B cell (primary cell): ENCODE measurements around the gene ACCS. TPM values are rescaled to one million over a fixed set of nuclear protein-coding genes. Genes with fewer than 3 reads are reported as not detected.

ENCODE experiments used
- ATAC-seq: fragments of 200-7000 bp; cut with Tn5 transposase; one replicate; pipeline ENCODE4 v1.10.0; 2021; ENCODE audit warnings: low read depth, mild to moderate bottlenecking, moderate number of reproducible peaks, moderate library complexity
- CTCF ChIA-PET: fragments of 350-600 bp; sonication (Branson Sonifier 250); formaldehyde crosslinking; loops from one replicate; lab custom pipeline; 2021; ENCODE audit warnings: antibody characterized with exemption, inconsistent platforms; lab: Charles Lee
- POLR2A ChIA-PET: fragments of 350-600 bp; sonication (Branson Sonifier 250); formaldehyde crosslinking; loops from one replicate; lab custom pipeline; 2021; ENCODE audit warnings: antibody characterized with exemption; lab: Charles Lee
- DNase-seq: peaks from one replicate; pipeline ENCODE4 v3.0.0; 2013
- H2AFZ ChIP-seq: 2 replicates; pipeline ENCODE4 v1.6.1; 2012; ENCODE audit warnings: mild to moderate bottlenecking, low read depth, low read length; ENCODE audit not compliant: insufficient read depth, poor library complexity, severe bottlenecking
- H3K27ac ChIP-seq, 2 donors: 1 replicate in 1 of 2; 2 replicates in 1 of 2; pipeline ENCODE4 v1.5.1; 2012 to 2013; ENCODE audit warnings: low read length in 2 of 2, mild to moderate bottlenecking in 2 of 2, moderate library complexity in 1 of 2
- H3K27me3 ChIP-seq, 4 experiments: fragments of 200-600 bp in 1 of 4; sonication (generic) in 1 of 4; replicated peaks in 1 of 4; 1 replicate in 2 of 4; 2 replicates in 2 of 4; pipeline versions ENCODE4 v1.6.1 to v1.7.0; 2013 to 2016; ENCODE audit warnings: low read length in 3 of 4, mild to moderate bottlenecking in 2 of 4, mixed read lengths in 1 of 4, moderate library complexity in 1 of 4; ENCODE audit not compliant: insufficient read depth in 4 of 4, control insufficient read depth in 3 of 4; ENCODE audit errors: control extremely low read depth in 1 of 4
- H3K36me3 ChIP-seq, 2 experiments: replicated peaks in 1 of 2; 1 replicate in 1 of 2; 2 replicates in 1 of 2; pipeline versions ENCODE4 v1.6.1 to v1.7.1; 2013; ENCODE audit warnings: low read length in 1 of 2; ENCODE audit not compliant: insufficient read depth in 2 of 2, control insufficient read depth in 1 of 2; ENCODE audit errors: control extremely low read depth in 1 of 2, extremely low read depth in 1 of 2
- H3K4me1 ChIP-seq, 2 donors: fragments of 200-600 bp in 1 of 2; sonication (generic) in 1 of 2; 1 replicate in 1 of 2; 2 replicates in 1 of 2; pipeline versions ENCODE4 v1.5.1 to v1.6.1; 2013 to 2017; ENCODE audit warnings: low read length in 2 of 2; ENCODE audit not compliant: control insufficient read depth in 2 of 2, insufficient read depth in 2 of 2
- H3K4me2 ChIP-seq: replicated peaks from 2 replicates; pipeline ENCODE3; 2012; ENCODE audit warnings: mild to moderate bottlenecking, low read depth, low read length; ENCODE audit not compliant: poor library complexity, severe bottlenecking
- H3K4me3 ChIP-seq, 5 experiments: fragments of 200-600 bp in 1 of 5; sonication (generic) in 1 of 5; 1 replicate in 3 of 5; 2 replicates in 2 of 5; pipeline versions ENCODE4 v1.5.1 to v1.7.0; 2011 to 2016; ENCODE audit warnings: low read length in 4 of 5, mild to moderate bottlenecking in 4 of 5, low read depth in 2 of 5, control low read depth in 1 of 5, moderate library complexity in 1 of 5; ENCODE audit not compliant: insufficient read depth in 1 of 5; ENCODE audit errors: control extremely low read depth in 1 of 5, extremely low read depth in 1 of 5
- H3K79me2 ChIP-seq: fragments of 200-600 bp; sonication (generic); one replicate; pipeline ENCODE4 v1.6.0; 2016; ENCODE audit warnings: low read length; ENCODE audit not compliant: control insufficient read depth, insufficient read depth
- H3K9ac ChIP-seq: fragments of 200-600 bp; sonication (generic); 2 replicates; pipeline ENCODE4 v1.6.1; 2017; ENCODE audit warnings: mild to moderate bottlenecking, low read length, moderate library complexity
- H3K9me3 ChIP-seq, 3 donors: one replicate each; pipeline versions ENCODE4 v1.6.1 to v1.7.1; 2013; ENCODE audit warnings: low read length in 2 of 3; ENCODE audit not compliant: control insufficient read depth in 2 of 3, insufficient read depth in 1 of 3; ENCODE audit errors: control extremely low read depth in 1 of 3
- H4K20me1 ChIP-seq: 2 replicates; pipeline ENCODE4 v1.6.0; 2012; ENCODE audit warnings: mild to moderate bottlenecking, low read length; ENCODE audit not compliant: insufficient read depth, control insufficient read depth, poor library complexity, severe bottlenecking
- H3K27ac Mint-ChIP-seq: one replicate; pipeline ENCODE4 v1.8.0; 2021; ENCODE audit warnings: mixed read lengths
- H3K27me3 Mint-ChIP-seq: one replicate; pipeline ENCODE4 v1.8.0; 2021; ENCODE audit warnings: mixed read lengths
- H3K4me1 Mint-ChIP-seq: one replicate; pipeline ENCODE4 v1.8.0; 2021; ENCODE audit warnings: mixed read lengths
- H3K4me3 Mint-ChIP-seq: one replicate; pipeline ENCODE4 v1.8.0; 2021; ENCODE audit warnings: mixed read lengths
- H3K9me3 Mint-ChIP-seq: one replicate; pipeline ENCODE4 v1.8.0; 2022; ENCODE audit warnings: mixed read lengths; ENCODE audit not compliant: insufficient read depth
- CTCF ChIP-seq: fragments of 200-600 bp; IDR thresholded peaks from one replicate; pipeline ENCODE4 v1.8.0; 2022; ENCODE audit warnings: antibody characterized with exemption, mild to moderate bottlenecking
- EZH2 ChIP-seq: IDR thresholded peaks from 2 replicates; pipeline ENCODE4 v1.6.1; 2012; ENCODE audit warnings: borderline replicate concordance, low read depth, mild to moderate bottlenecking, moderate library complexity, low read length; ENCODE audit not compliant: insufficient read depth, poor library complexity, severe bottlenecking
- WGBS: methylation state at CpG from one replicate; pipeline ENCODE4 v1.1.5; 2013; ENCODE audit warnings: missing lambda C conversion rate; ENCODE audit not compliant: insufficient coverage; 5-methylcytosine and 5-hydroxymethylcytosine counted together
- intact Hi-C: fragments of 100-400 bp; cut with micrococcal nuclease; formaldehyde crosslinking; loops from one replicate; pipeline ENCODE4 v1.10.0; 2022
- polyA plus RNA-seq: library from polyadenylated mRNA; depleted of rRNA; stranded (reverse); fragments of >200 nt; gene quantifications from 2 replicates; pipeline ENCODE4 v1.2.3, GENCODE V29; 2012
- total RNA-seq, 2 donors: library from RNA; stranded (reverse); fragments of 120-200 nt in 1 of 2; gene quantifications; 1 replicate in 1 of 2; 2 replicates in 1 of 2; pipeline versions ENCODE4 v1.2.3 to v1.2.4, GENCODE V29; 2013 to 2022

Gene ACCS
- total and polyA plus RNA-seq, 2 donors (not counting 1 experiment from before 2014, with no cell fraction given): 59.5 to 63.2 TPM

- WGBS: 92% methylated on average over 6 of the region's 7 CpGs
- no peak overlapping the region for H3K9ac ChIP-seq
- Mint-ChIP-seq H3K4me1 (peaks cover 5% of the 10 kb centered on the region), H3K27me3 (no peaks in the 10 kb centered on the region), H3K27ac (no peak overlapping the region), H3K9me3 (no peaks in the 10 kb centered on the region), H3K4me3 (no peak overlapping the region)
- ChIA-PET POLR2A (no interaction called here), CTCF (interaction anchor here (3.1 kb wide), 1 partner anchor 18 kb away, joined by 13 read pairs; no protein-coding TSS in a partner anchor)
- TF ChIP-seq CTCF (no peak), EZH2 (no peak)
- peaks cover 0 to 33% of the 10 kb centered on the region in 2 experiments for H3K36me3 ChIP-seq
- intact Hi-C loops: no loop called here
- H4K20me1 ChIP-seq: no peaks in the 10 kb centered on the region
- H3K9me3 ChIP-seq: no peaks in the 10 kb centered on the region
- H3K4me2 ChIP-seq: no peak overlapping the region
- no peak overlapping the region for H3K27ac ChIP-seq
- DNase-seq: no peak
- peaks cover 3 to 4% of the 10 kb centered on the region in 2 donors for H3K4me1 ChIP-seq
- H3K79me2 ChIP-seq: peaks cover 3% of the 10 kb centered on the region
- no peak overlapping the region for H2AFZ ChIP-seq
- ATAC-seq: no peak
- H3K4me3 ChIP-seq: no peak overlapping the region
- H3K27me3 ChIP-seq: no peaks in the 10 kb centered on the region
Observed at GRCh38 chr11:44112091-44112821, 46.2 kb downstream of the ACCS start.

- no peak for TF ChIP-seq CTCF
- no peak for TF ChIP-seq EZH2
- H3K4me1 Mint-ChIP-seq: peaks cover 5% of the 10 kb centered on the region
- Histone ChIP-seq H3K9ac (no peak overlapping the region), H3K4me1 (peaks cover 3 to 4% of the 10 kb centered on the region in 2 donors), H4K20me1 (no peaks in the 10 kb centered on the region), H3K4me2 (no peak overlapping the region), H3K9me3 (no peaks in the 10 kb centered on the region), H3K27ac (no peak overlapping the region), H3K27me3 (no peaks in the 10 kb centered on the region), H3K36me3 (peaks cover 0 to 33% of the 10 kb centered on the region in 2 experiments), H3K4me3 (no peak overlapping the region), H2AFZ (no peak overlapping the region), H3K79me2 (peaks cover 3% of the 10 kb centered on the region)
- no peaks in the 10 kb centered on the region for H3K9me3 Mint-ChIP-seq
- 100% methylated on average over 1 of the region's 3 CpGs for WGBS
- DNase-seq (no peak), ATAC-seq (no peak)
- no peaks in the 10 kb centered on the region for H3K27me3 Mint-ChIP-seq
- no peak overlapping the region for H3K4me3 Mint-ChIP-seq
- intact Hi-C loops: no loop called here
- ChIA-PET POLR2A (no interaction called here), CTCF (no interaction called here)
- H3K27ac Mint-ChIP-seq: no peak overlapping the region
Observed at GRCh38 chr11:44113018-44113417, 46.9 kb downstream of the ACCS start.
